NOMO-1 (cell line): ENCODE measurements around the gene KRTAP5-3.

Source experiments
- DNase-seq, 2 experiments: peaks; one replicate each; lab custom pipeline; 2025; ENCODE audit not compliant: unreplicated experiment in 2 of 2; lab: John Stamatoyannopoulos, UW

Gene KRTAP5-3

DNA sequence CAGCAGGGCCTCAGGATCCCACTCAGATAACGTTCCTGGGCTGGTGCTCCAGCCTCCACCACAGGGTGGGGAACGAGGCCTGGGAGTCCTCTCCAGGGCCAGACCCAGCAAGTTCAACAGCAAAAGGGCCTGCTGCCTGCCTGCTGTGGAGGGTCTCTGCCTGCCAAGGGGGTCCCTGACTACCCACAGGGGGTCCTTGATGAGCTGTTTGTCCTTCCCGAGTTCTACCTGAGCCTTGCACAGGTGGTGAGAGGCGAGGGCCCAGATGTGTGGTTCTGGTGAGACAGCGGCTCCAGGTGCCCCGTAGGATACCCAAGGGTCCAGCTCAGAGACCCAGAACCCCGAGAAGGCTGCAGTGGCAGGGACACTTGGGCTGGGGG lies 40.6 kb downstream of the KRTAP5-3 start:
- no peak for DNase-seq

DNA sequence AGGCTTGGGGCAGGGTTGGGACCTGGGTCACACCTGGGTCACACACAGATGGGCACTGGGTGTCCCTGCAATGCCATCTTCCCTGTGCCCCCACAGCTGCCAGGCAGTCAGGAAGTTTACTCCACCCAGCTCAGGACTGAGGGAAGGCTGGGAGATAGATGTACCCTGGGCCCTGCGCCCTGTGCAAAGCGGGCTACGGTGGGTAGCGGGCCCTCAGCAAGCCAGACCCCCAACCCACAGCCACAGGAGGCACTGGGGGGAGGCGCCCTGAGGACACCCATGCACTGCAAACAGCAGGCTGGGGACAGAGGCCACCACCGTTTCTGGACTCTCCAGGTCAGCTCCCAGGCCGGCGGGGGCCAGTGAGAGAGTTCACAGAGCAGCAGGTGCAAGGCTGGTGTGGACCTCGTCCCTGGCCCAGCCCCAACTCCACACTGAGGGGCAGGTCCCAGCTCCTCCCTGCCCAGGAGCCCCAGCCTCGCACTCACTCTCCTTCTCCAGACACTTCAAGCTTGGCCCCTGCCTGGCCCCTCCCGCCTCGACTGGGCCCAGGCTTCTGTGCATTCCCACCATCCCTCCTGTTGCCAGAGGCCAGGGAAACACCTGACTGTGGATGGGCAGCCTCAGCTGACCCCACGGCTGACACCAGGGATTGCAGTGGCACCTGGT lies 41.1 kb downstream of the KRTAP5-3 start:
- no peak for DNase-seq

DNA sequence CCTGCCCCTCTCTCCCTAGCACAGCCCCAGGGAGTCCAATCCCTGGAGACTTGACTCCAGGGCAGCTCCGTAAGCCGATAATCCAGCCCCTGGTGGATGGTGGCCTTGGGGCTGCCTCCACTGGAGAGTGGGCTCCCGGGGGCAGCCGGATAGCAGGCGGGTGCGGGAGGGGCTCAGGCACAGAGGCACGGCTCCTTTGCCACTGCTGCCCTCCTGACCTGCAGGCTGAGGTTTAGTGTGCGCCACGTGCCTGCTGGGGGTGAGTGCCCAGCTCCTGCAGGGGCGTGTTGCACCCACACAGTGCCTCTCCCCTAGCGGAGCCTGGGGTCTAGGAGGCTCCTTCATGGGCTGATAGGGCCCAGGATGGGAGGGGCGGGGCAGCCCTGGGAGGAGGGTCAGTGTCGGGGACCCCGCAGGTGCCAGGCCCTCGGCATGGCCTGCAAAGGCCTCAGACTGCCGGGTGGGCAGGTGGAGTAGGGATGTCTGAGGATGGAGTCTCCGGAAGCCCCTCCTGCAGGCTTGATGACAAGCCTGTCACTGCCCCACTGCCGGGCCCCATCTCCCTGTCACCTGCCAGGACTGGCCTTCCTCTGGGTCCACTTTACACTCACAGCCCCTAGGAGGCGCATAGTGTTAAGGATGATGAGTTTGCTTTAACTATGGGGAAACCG lies 41.7 kb downstream of the KRTAP5-3 start:
- DNase-seq: no peak

DNA sequence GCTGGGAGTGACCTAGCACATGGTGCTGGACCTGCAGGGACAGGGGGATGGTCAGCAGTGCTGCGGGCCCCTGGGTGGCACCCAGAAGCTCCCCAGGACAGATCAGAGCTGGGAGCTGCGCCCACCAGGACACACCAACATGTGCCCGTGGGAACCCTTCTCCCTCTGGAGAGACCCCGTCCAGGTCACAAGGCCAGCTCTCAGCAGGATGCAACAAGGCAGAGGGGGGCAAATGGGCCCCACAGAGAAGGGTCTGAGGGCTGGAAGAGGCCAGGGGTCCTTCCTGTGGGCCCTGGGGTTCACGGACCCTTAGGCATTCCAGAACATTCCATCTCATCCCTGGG lies 42.4 kb downstream of the KRTAP5-3 start:
- no peak for DNase-seq

DNA sequence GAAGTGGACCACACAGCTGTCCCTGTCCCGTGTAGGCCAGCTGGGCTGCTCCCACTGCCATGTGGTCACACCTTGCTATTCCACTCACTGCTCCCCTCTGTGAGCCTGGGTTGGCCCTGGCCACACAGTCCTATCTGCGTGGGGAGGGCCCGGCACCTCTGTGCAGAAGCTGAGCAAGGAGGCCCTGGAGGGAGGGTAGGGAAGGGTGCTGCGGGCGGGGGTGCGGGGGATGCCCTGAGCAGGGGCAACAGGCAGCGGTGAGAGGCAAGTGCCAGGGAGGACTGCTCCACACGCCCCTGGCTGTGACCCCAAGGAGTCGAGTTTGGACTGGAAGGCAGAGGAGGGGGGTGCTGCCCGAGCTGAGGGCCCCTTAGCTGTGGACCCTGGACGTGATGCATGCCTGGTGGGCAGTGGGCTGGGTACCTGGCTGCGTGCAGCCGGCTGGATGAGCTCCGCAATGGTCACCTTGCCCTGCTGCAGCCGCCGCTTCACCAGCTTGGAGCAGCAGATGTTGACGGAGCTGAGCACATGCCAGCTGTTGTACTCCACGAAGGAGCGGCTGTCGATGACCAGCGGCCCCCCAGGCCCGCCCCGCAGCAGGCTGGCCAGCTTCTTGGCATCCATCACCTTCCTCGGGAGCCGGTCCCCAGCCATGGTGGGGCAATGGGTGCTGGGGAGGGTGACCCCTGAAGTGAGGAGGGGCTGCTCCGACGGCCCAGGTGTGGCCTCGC lies 42.9 kb downstream of the KRTAP5-3 start:
- no peak for DNase-seq

DNA sequence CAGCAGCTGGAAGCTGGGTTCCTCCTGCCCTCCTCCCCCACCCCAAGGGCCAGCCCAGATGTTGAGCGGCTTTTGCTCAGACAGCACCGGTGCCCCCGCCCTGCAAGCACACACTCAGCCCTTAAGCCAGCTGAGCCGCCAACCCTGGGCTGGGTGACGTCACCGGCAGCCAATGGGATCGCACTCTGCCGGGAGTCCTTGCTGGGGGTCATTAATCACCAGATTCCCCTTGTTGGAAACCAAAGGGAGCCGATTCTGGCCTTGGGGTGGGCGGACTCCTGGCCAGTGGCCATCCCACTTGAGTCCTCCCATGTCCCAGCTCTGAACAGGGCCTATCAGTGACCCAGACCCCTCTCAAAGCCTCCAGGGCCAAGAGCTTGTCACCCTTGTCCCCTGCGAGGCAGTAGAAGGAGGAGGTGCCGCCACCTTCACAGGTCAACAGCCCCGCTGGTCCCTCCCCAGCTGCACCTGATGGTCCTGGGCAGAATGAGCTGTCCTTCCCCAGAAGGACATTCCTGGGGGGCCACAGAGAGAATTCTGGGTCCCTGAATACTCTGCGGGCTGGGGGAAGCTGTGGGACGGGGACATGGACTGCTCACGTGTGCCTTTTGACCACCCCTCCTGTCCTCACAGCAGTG lies 43.6 kb downstream of the KRTAP5-3 start:
- DNase-seq: no peak

DNA sequence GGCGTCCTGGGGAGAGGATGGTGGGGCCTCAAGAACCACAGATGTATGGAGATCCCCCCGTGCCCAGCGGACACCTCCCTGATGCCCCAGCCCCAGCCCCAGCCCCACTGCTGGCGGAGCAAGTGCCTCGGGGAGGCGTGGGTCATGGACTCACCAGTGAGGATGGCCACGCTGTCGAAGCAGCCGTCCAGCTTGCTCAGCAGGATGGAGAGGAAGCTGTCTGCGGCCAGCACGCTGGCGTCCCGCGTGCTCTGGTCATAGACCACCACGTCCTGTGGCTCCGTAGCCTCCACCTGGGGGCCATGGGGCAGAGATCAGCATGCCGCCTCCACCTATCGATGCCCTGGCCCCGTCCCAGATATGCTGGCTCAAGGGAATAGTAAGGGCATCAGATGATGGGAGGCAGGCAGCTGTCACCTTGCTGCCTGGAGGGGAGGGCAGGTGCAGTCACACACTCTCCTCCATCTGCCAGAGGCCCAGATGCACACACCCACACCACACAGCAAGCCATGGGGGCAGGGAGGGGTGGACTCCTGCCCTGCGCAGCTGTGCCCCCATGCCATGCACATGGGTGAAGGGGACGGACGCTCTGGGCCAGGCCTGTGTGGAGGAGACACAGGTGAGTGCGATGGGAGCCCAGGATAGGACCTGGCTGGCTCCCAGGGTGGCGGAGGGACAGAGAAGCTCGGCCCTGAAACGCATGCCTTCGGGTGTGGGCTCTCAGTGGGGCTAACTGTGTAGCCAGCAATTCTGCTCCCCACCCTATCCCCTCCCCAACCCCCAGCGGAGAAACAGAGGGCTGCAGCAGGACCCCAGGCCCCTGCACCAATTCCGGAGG lies 44.3 kb downstream of the KRTAP5-3 start:
- DNase-seq: no peak

DNA sequence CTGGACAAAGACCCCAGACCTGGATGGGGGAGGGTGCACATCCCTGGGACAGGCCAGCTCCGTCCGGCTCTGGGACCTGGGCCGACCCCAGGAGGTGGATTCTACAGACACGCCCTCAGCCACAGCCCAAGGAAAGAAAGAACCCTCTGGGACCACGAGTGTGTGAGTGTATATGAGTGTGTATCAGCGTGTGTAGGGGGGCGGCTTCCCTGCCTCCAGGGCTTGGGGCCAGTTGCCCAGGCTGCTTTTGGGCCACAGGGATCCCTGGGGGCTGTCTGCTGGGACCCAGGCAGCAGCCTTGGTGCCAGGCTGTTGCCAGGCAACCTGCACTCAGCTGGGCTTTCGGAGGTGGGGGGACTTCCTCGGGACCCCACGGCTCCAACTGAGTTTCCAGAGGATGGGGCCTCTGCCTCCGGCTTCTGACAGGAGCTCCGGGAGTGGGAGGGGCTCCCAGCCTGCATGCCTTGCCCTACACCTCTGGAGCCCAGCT lies 45.1 kb downstream of the KRTAP5-3 start:
- no peak for DNase-seq

DNA sequence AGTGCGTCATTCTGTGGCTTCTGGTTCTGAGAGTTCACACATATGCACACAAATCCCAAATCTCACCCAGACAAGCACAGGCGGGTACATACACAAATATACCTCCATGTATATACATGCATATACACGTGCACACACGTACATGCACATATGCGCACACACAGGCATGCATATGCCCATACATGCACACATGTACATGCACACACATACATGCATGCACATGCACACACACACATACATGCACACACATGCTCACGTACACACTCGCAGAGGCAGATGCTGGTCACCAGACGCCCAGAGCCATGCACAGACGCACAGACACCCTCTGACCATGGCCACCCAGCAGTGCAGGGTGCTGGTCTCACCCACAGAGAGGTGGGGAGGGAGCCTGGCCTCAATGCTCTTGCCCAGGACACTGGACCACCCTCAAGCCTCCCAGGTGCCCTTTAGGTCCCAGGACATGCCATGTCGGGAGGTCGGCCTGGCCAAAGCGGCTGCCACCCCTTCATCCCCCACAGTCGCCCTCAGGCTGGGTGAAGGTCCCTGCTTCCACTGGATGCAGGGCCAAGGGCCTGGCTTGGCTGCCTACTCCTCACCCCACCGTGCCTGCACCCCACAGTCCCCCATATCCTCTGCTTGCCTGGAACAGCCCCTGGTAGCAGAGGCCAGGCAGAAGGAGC lies 45.7 kb downstream of the KRTAP5-3 start:
- DNase-seq: no peak

DNA sequence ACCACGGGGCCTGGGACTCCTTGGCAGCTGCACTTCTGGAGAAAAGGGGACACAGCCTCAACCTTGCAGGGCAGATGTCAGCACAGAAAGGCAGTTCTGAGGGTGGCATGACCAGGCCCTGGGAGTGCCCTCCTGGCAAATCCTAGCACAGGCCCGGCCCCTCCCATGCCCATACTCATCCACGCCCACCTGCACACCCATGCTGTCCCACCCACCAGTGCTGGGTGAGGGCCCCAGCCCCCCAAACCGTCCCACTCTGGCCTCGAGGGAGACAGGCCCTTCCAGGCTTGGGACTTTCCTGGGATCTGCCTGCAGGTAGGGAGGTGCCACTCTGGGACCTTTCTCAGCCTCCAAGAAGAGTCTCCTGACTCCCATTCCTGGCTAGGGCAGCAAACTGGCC lies 46.3 kb downstream of the KRTAP5-3 start:
- DNase-seq: no peak

DNA sequence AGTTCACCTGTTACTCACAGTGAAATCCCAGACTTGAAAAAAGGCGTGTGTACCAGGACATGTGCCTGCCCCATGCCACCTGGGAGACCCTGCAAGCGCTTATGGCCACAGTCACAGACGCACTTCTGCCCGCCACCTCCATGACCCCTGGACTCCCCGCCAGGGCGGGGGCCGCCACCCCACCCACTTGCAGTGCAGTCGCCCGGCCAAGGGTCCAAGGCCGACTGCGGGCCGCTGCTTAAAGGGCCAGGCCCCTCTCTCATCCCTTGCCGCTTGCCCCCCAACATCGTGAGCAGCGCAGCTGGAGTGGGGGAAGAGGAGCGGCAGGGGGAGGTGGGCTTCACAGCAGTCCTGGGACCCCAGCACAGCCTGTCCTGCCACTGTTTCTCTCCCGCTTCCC lies 47.0 kb downstream of the KRTAP5-3 start:
- DNase-seq: no peak

DNA sequence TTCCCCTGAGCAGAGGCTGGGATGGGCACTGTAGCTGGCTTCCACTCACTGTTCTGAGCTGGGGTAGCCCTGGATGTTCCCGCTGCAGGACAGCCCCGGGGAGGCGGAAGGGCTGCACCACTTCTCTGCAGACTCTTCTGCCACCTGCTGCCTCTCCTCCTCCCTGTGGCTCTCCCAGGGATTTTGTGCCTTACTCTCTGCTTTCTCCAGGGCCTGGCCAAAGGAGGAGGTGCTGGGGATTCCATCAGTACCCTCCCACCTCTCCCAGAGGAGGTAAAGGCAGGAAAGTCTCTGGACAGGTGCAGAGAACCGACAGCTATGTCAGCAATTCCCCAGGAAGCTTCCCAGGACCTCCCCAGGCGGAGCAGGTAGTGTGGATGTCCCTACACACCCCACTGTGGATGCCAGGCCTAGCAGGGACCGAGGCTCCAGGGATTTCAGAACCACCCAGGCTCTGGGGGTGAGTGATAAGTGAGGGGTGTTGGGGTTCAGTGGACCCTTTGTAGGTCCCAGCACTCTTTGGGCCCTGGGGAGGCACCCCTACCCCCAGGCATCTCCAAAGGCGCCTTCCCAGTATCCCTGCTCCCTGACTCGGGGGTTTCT lies 47.5 kb downstream of the KRTAP5-3 start:
- no peak for DNase-seq

DNA sequence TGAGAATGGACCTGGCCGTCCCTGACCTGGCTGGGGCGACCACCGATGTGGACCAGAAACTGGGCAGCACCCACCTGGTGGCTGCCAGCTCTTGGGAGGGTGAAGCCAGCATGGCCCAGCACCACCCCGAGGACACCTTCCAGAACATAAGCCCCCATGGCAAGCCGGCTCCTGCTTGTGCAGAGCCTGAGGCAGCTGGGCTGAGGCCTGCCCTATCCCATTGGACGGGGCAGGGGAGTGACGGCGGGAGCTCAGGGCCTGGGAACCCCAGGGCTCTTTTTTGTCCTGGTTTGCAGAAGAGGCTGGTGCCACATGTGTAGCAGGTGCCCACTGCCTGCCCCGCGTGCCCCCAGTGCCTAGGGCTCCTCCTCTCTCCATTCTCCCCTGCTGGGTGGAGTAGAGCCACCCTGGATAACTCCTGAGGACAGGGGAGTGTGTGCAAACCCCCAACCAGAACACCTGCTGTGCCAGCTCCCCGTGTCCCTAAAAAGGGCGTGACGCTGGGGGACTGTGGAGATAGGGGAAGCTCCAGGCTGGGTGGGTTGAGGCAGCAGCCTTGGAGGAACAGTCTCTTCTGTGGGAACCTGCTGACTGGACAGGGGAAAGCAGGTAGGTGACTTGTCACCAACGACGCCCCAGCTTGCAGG lies 48.1 kb downstream of the KRTAP5-3 start:
- DNase-seq: no peak

DNA sequence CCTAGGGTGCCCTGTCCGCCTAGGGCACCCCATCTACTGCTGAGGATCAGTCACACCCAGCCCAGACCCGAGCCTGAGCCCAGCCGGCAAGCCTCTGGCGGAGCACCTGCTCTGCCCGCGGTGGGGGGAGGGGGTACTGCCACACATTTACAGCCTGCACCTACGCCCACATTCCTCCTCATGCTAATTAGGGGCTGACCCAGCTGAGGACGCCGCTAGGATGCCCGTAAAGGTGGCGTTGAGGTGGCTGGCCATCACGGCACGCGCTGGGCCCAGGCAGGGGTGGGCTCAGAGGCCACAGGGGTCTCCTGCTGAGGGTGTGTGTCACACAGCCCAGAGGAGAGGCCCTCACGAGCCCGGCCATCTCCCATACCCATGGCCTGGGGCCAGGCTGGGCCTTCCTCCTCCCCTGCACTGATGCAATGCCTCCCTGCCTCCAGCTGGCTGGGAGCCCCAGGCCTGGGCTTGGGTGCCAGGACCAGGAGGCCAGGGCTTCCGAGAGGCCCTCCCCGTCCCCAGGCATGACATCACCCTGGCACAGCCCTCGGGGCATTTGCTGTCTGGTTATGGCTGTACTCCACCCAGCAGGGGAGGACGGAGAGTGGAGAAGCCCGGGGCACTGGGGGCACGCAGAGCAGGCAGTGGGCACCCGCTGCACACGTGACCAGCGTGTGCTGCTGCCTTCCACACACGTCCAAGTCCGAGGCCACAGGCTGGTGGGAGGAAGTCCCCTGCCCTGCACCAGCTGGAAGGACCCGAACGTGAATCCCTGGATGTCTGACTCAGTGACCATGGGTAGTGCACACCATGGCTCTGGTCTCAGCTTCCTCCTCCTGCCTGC lies 48.9 kb downstream of the KRTAP5-3 start:
- no peak for DNase-seq

DNA sequence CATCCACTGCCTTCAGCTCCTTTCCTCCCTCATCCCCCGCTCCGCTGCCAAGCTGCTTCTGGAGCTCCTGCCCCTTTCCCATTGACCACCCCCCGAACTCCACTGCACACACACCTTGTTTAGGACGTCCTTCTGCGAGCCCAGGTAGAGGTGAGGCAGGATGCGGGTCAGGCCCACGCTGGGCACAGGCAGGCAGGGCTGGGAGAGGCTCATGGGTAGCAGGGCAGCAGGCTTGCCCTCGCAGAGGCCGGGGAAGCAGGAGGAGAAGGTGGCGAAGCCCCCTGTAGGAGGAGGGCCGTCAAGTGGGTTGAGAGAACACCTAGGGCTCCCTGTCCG lies 49.5 kb downstream of the KRTAP5-3 start:
- DNase-seq: no peak

DNA sequence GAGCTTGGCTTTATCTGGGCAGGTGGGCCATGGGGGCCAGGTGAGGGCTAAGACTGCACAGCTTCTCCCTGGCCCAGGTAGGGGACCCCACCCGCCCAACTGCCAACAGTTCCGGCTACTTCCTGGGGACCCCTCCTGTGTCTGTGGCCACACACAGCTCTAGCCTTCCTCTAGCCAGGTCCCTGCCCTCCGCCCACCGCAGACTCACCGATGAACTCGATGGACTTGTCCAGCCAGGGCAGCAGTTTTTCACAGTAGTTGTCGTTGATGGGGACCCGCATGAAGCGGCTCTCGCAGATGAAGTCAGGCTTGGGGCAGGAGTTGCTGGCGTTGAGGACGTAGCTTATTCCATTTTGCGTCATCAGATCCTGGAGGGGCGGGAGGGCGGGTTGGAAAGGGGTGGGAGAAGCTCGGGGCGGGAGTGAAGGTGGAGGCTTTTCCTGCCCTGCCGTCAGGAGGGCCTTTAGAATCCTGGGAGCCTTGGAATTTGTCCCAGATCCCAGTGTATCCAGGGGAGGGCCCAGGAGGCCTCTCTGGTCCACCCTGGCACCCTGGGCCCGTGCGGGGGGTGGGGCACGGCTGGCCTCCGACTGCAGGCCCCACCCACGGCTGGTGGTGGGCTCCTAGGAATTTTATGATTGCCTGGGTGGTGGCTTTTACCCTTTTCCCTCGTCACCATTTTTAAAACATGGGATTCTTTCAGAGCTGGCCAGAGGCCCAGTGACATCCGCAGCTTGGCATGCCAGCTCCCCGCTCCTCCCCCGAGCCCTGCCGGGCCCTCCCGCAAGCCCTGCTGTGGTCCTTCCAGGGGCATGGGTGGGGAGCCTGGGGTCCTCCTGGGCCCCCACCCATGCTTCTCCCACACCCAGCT lies 50.1 kb downstream of the KRTAP5-3 start:
- no peak for DNase-seq
